ENCODE measurements around the gene CDON.
"Not testable (repeated sequence)": the region's sequence is repeated elsewhere in the genome, so short reads cannot be mapped to it uniquely, and the experiment has no call there.

Gene CDON

DNA sequence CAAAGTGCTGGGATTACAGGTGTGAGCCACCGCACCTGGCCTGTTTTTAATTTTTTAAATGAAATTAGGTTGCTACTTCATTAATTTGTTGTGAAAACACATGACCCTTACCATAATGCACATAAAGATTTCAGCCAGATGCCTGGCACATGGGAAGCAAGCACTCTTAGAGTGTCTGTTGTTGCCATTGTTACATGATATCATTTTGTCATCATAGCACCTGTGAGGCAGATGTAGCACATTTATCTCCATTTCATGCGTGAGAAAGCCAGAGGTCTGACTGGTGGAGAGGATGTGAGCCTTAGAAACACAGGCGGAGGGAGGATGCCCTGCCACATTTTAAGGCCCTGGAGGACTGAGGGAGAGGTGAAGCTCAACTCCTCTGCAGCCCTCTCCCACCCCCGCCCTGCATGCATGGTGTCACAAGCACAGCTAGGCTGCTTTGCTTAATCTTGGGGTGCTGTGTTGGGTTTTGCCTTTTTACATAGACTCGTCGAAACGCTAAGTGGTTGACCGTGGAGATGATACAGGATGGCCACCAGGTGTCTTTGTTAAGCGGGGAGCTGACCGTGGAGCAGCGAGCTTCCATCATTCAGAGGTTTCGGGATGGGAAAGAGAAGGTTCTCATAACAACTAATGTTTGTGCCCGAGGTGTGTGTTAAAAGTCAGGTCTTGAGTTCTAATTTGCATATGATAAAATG, 144.4 kb downstream of the CDON start:
- no peak for DNase-seq

DNA sequence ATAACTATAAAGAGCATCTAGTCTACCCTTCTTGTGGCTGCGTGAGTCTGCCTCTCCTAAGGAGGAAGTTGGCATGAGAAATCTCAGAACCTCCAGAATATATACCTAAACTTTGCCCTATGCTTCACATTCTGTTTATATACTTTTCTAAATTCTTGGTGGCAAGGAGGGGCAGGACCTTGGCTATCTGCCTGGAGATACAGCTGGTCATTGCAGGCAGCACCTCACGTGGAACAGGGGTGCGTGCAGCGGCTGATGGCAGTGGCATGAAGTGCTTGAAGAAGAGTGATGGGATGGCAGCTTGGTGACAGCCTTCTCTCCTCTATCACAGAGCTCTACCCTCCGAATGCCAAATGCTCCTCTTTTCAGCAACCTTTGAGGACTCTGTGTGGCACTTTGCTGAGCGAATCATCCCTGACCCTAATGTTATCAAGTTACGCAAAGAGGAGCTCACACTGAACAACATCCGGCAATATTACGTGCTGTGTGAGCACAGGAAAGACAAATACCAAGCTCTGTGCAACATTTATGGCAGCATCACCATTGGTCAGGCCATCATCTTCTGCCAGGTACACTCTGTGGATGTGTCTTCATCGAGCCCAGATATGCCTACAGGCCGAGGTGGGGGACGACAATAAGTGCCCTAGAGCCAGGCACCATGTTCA, 145.9 kb downstream of the CDON start:
- DNase-seq: no peak

DNA sequence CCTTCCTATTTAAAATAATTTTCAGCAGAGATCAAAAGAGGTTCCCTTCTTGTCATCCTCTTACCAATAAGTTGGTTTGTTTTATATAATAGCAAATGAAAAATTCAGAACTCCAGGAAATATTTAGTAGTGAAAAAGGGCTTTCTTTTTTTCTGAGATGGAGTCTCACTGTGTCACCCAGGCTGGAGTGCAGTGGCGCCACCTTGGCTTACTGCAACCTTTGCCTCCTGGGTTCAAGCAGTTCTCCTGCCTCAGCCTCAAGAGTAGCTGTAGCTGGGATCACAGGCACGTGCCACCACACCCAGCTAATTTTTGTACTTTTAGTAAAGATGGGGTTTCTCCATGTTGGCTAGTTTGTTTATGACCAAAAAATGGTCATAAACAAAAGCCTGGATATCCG, 148.1 kb downstream of the CDON start:
- DNase-seq: not testable (repeated sequence)

DNA sequence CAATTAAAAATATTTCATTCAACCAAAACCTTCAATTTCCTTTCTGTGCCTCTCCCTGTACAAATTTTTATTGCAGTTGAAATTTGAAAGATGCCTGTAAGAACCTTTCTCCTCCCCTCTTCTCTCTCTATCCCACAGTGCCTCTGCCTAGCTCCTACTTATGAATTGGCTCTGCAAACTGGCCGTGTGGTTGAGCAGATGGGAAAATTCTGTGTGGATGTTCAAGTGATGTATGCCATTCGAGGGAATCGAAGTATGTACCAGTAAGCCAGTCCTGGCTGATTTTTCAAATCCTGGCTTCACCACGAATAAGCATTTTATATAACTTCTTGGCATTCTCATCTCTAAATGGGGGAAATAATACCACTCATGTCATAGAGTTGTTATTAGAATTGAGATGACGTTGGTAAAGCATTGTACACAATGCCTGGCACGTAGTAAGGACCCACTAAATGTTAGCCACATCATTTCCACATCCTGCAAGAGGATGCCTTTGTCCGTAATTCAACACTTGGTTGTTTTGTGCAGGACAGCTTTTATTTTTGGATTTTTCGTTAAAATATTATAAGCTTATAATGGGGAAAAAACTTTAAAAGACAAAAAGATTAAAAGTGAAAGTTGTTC, 152.3 kb downstream of the CDON start:
- DNase-seq: no peak
